KOPT-K1 (cell line): ENCODE measurements around the gene SNRPA1.

ENCODE experiments used
- H3K27ac ChIP-seq: fragments of 200-600 bp; sonication (generic); 2 replicates; pipeline ENCODE4 v1.5.1; 2016; ENCODE audit warnings: antibody characterized with exemption, mild to moderate bottlenecking, low read depth, low read length; ENCODE audit not compliant: poor library complexity, severe bottlenecking
- H3K36me3 ChIP-seq: fragments of 200-600 bp; sonication (generic); 2 replicates; pipeline ENCODE4 v1.5.1; 2017; ENCODE audit warnings: antibody characterized with exemption, mild to moderate bottlenecking, low read length, moderate library complexity; ENCODE audit not compliant: insufficient read depth
- H3K9me3 ChIP-seq: fragments of 200-600 bp; sonication (generic); 2 replicates; pipeline ENCODE4 v1.5.1; 2017; ENCODE audit warnings: antibody characterized with exemption, low read length, mild to moderate bottlenecking; ENCODE audit not compliant: insufficient read depth, poor library complexity, severe bottlenecking

Gene SNRPA1

DNA sequence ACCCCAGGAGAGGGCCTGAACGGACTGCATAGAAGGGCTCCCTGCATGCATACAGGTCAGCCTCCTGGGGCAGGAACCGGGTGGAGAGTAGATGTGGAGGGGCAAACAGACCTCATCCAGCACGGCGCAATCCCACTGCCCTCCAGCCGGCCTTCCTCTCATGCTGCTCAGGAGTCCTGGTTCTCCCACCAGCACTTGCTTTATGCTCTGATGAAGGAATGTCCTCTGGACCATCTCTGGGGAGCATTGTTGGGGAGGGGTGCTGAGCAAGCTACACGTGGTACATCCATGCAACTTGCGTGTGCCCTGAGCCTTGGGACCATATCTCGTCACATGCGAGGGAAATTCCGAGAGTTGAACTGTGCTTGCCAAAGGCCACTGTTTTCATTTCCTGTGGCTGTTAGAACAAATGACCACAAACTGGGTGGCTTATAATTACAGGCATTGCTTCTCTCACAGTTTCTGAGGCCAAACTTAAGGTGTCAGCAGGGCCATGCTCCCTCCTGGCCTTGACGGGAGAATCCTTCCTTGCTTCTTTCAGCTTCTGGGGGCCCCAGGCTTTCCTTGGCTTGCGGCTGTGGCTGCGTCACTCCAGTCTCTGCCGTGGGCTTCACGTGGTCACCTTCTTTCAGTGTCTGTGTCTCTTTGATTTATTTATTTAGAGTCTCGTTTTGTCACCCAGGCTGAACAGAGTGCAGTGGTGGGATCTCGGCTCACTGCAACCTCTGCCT lies 30.0 kb downstream of the SNRPA1 start:
- Histone ChIP-seq H3K9me3 (no peaks in the 10 kb centered on the region), H3K27ac (no peak overlapping the region), H3K36me3 (peaks cover 6% of the 10 kb centered on the region)

DNA sequence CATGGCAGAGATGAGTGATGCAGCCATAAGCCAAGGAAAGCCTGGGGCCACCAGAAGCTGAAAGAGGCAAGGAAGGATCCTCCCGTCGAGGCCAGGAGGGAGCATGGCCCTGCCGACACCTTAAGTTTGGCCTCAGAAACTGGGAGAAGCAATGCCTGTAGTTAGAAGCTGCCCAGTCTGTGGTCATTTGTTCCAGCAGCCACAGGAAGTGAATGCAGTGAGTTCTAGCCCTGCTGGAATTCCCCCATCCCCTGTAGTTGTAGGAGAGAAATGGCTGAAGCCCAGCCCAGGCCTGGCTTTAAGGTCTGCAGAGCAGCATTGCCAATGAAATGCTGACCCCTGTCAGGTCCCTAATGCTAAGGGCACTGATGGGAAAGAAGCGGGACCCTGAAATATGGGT lies 31.0 kb downstream of the SNRPA1 start:
- Histone ChIP-seq H3K27ac (no peak overlapping the region), H3K9me3 (no peaks in the 10 kb centered on the region), H3K36me3 (no peaks in the 10 kb centered on the region; the same call in 1 of the 2 replicates)

- H3K36me3 ChIP-seq = no peaks in the 10 kb centered on the region
- no peak overlapping the region for H3K27ac ChIP-seq
- no peaks in the 10 kb centered on the region for H3K9me3 ChIP-seq
These were observed 32.5 kb downstream of the SNRPA1 start for GRCh38 chr15:101262551-101262950.

DNA sequence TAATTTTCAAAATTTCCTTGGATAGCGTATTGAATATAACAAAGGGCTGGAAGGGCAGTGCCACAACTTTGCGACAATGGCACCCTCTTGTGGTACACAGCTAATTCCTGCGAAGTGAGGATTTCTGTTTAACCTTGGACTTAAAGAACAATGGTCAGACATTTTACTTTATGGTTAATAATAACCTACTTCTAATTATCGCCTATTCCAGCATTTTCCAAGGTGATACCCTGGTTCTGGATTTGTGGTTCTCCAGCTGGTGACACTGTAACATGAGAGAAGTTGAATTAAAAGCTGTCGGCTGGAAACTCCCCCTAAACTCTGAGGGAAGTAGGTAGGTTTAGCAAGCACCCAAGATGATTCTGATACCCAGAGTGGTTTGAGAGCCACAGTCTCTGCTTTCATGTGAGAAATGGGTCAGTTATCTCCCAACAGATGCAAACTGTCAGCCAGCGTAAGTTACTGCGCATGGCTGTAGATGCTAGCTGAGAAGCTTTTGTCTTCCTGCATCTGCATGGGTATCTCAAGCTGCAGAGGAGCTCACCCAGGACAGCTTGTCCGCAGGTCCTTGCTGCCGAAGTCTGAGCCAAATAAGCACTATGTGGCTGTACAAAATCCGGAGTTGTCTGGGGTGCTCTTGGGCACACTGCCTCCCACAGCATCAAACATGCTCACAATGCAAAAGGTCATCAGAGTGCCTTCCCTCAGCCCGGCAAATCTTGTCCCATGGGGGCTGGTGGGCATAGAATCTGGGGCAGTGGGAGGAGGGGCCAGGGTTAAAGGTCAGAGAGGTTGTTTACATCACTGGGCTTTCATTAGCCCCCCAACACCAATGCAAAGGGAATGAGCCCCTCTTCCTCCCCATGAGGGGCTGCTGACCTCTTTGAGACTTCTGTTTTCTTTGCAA lies 36.6 kb downstream of the SNRPA1 start:
- no peaks in the 10 kb centered on the region for H3K36me3 ChIP-seq
- no peaks in the 10 kb centered on the region for H3K9me3 ChIP-seq
- H3K27ac ChIP-seq = no peak overlapping the region

DNA sequence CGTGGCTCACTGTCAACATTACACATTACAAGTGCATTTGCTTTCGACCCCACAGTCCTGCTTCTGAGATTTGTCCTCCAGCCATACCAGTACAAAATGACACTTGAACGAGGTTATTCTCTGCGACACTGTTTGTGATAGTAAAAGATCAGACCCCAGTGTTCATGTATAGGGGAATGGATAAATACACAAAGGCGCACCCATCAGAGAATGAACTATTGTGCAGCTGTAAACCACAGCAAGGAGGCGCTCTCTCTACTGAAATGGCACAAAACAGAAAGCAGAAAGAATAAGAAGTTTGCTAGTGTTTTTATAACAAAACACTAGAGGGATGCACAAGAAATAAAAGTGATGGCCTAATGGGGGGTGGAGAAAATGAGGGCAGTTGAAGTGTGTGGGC lies 38.3 kb downstream of the SNRPA1 start:
- H3K27ac ChIP-seq = no peak overlapping the region
- H3K9me3 ChIP-seq = no peaks in the 10 kb centered on the region
- no peaks in the 10 kb centered on the region for H3K36me3 ChIP-seq

- Histone ChIP-seq H3K9me3 (no peaks in the 10 kb centered on the region), H3K27ac (peak overlapping the region; percentile 43), H3K36me3 (no peaks in the 10 kb centered on the region)
These were observed 39.3 kb downstream of the SNRPA1 start for GRCh38 chr15:101255615-101256241.

- Histone ChIP-seq H3K9me3 (no peaks in the 10 kb centered on the region), H3K27ac (peak overlapping the region; percentile 19), H3K36me3 (no peaks in the 10 kb centered on the region)
These were observed 40.0 kb downstream of the SNRPA1 start for GRCh38 chr15:101255051-101255395.

DNA sequence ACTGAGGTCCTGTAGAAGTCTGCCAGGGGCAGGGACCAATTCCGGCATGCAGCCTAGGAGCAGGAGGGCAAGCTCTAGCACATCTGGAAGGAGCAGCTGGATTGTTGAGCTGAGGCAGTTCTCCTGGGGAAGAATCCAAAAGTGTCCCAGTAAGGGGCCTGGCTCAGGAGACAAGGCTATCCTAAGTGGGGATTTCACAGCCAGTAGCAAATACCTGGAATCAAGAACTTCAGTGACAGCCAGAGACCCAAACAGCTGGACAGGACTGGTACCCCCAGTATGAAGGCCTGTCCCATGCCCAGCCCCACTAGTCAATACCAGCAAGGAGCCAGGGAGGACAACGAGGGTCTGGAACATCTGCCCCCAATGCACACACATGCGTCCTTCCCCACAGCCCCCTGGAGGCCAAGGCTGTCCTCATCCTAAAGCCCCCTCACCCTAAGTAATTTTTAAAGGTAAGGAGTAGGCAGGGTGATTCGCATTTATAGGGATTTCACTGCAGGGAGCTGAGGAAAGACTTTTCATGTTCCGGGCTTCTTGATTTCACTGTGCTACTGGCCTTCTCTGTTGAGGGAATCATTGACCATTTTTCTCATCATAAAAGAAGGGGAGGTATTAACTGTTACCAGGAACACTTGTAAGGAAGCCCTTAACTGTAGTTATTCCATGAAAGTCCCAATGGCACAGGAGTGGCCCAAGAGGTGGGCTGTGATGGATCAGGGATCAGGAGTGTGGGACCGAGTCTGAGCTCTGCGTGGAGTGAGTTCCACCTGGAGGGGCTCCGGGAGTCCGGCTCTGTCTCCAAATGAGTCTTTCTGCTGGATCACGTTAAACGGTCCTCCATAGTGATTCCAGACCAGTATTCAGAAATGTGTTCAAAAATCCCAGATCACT lies 40.6 kb downstream of the SNRPA1 start:
- no peaks in the 10 kb centered on the region for H3K36me3 ChIP-seq
- no peaks in the 10 kb centered on the region for H3K9me3 ChIP-seq
- peak overlapping the region; percentile 19 for H3K27ac ChIP-seq

- no peaks in the 10 kb centered on the region for H3K9me3 ChIP-seq
- H3K27ac ChIP-seq = peak overlapping the region; percentile 67
- peaks cover 5% of the 10 kb centered on the region; the same call in 1 of the 2 replicates for H3K36me3 ChIP-seq
These were observed 42.2 kb downstream of the SNRPA1 start for GRCh38 chr15:101252836-101253235.

DNA sequence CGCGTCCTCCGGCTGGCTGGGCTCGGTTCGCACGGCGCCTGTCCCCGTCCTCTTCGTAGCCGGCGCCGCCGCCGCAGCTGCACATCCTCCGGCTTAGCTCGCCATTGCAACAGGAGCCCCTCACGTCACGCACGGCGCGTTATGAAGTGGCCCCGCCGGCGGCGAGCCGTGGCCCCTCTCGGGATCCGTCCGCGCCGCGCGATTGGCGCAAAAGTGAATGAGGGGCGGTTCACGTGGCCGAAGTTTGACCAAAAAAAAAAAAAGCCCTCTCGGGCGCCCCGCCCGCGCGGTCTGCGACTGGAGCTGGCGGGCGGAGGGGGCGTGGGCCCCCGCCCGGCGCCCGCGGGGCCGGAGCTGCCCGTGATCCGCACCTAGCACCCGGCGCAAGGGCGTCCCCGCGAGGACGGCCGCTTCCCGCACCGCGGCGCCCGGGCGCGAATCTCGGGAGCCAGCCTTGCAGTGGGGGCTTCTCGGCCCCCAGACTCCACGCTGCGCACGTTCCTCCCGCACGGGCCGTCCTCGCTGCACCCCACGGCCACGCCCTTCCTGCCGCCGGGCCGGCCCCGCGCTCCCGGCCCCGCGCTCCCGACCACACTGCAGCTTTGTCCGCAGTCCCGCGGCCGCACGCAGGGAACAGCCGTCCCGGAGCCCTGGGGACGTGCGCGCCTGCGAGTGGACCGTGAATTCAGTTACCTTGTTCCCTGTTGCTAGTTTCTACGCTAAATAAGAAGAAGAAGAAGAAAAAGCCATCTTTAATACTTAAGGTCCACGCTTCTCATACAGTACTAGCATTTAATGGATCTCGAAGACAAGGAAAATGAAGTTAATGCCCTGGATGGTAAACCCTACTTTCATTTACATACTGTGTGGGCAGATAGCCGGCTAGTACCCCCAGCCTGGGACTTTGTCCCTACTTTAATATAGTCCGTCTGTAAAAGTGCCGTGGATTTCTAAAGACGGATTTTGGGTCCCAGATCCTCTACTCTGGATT lies 42.9 kb downstream of the SNRPA1 start, which contains the start of gene CHSY1:
Gene CHSY1 (minus strand): TSS at position 219 of the 991 bp plus-strand sequence. CDS start 592 bp downstream, outside the sequence.
- Histone ChIP-seq H3K9me3 (no peaks in the 10 kb centered on the region), H3K27ac (peak within 1 kb of the TSS; percentile 67), H3K36me3 (peaks cover 12% of the 10 kb centered on the region; the same call in 1 of the 2 replicates)

DNA sequence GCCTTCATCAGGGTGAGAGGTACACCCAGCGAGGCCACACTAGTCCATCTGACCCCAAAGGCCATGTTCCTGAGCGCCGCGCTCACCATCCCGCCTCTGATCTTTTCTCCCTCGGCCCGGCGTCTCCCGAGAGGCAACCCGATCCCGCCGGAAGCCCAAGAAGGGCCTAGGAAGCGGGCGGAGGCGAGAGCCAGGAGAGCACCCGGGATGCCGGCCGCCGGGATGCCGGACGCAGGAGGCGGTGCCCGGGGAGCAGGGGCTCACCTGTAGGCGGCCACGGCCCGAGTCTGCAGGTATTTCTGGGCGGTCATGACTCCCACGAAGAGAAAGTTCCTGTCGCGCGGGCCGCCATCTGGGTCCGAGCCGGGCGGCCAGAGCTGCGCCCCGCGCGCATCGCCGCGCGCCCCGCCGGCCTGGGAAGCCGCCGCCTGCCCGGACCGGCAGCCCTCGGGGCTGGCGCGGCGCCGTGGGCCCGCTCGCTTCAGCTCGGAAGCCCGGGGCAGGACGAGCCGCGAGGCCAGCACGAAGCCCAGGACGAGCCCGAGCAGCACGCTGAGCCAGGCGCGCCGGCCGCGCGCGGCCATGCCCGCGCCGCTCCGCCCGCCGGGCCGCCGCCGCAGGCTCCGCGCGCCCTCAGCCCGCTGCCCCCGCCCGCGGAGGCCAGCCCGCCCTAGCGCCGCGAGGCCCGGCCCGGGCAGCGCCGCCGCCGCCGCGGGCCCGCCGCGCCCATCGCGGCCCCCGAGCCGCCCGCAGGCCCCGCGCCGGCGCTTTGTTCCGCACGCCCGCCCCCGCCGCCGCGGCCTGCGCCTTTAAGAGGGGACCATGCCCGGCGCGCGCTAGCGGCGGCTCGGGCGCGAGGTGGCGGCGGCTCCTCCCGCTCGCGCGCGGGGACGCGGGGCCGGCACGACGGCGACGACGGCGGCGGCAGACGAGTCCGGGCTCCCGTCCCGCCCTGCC lies 43.9 kb downstream of the SNRPA1 start:
- Histone ChIP-seq H3K36me3 (peaks cover 12% of the 10 kb centered on the region; the same call in 1 of the 2 replicates), H3K9me3 (no peaks in the 10 kb centered on the region), H3K27ac (peak overlapping the region; percentile 67)

DNA sequence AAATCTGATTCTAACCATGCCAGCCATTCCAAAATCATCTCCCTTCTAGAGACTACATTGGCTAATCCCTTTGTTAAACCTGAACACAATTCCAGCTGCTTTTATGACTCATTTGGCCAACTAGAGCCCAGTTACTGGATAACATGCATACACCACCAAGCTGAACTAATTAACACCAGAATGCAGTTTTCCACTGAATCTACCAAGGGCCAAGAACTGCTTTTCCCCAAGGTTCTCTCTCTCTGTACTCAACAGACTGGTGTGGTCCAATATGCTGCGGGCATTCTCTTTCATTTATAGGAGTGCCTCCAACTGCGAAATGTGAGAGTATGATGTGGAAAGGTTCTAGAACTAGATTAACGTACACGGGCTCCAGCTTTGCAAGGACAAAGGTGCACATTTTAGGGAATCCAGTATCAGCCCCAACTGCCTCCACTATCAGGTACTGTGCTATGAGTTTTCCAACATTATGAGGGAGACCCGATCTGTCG lies 44.7 kb downstream of the SNRPA1 start:
- H3K27ac ChIP-seq = peak overlapping the region; percentile 61
- peaks cover 12% of the 10 kb centered on the region; the same call in 1 of the 2 replicates for H3K36me3 ChIP-seq
- H3K9me3 ChIP-seq = no peaks in the 10 kb centered on the region
